NCI-H526 (cell line): ENCODE results near the gene MRTFA.
"Not testable (repeated sequence)": the region's sequence is repeated elsewhere in the genome, so short reads cannot be mapped to it uniquely, and the experiment has no call there.

Source experiments
- DNase-seq, 2 experiments: peaks; one replicate each; lab custom pipeline; 2025; lab: John Stamatoyannopoulos, UW

MRTFA gene

DNA sequence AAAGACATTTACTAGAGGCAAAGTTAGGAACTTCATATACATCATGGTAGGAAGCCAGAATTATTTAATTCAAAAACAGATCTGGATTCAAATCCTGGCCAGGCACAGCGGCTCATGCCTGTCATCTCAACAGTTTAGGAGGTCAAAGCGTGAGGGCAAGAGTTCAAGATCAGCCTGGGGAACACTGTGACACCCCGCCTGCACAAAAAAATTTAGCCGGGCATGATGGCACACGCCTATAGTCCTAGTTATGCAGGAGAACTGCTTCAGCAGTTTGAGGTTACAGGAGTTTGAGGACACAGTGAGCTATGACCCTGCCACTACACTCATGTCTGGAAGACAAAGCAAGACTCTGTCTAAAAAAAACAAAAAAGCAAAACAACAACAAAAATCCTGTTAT is 8.9 kb downstream of the MRTFA start:
- no peak for DNase-seq

DNA sequence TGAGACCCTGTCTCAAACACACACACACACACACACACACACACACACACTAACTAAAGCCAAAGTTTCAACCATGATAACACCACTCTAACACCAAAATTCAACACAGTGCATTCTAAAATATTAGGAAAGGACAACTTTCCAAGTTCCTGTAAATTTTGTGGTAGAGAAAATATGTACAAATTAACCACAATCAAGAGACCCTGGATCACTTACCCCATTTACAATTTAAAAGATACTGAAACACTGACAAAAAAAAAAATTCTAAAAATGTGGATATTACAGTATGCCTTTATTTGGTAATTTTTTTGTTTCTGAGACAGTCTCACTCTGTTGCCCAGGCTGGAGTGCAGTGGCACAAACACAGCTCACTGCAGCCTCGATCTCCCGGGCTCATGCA is 9.7 kb downstream of the MRTFA start:
- no peak for DNase-seq

DNA sequence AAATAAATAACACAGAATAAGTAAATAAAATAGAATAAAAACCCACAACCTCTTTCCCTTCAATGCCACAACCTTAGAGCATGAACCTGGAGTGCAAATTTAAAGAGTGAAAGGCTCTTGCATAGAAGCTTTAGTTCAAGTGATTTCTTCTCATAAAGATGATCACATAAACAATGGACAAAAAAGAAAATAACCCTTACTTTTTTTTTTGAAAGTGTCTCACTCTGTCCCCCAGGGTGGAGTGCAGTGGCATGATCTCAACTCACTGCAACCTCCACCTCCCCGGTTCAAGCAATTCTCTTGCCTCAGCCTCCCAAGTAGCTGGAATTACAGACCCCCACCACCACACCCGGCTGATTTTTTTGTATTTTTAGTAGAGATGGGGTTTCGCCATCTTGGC is 10.7 kb downstream of the MRTFA start:
- not testable (repeated sequence) for DNase-seq

DNA sequence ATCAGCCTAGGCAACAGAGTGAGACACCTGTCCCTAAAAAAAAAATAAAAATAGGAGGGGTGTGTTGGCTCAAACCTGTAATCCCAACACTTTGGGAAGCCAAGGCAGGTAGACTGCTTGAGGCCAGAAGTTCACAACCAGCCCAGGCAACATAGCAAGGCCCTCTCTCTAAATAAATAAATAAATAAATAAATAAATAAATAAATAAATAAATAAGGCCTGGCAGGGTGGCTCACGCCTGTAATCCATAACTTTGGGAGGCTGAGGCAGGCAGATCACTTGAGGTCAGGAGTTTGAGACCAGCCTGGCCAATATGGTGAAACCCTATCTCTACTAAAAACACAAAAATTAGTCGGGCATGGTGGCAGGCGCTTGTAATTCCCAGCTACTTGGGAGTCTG is 11.2 kb downstream of the MRTFA start:
- not testable (repeated sequence) for DNase-seq

DNA sequence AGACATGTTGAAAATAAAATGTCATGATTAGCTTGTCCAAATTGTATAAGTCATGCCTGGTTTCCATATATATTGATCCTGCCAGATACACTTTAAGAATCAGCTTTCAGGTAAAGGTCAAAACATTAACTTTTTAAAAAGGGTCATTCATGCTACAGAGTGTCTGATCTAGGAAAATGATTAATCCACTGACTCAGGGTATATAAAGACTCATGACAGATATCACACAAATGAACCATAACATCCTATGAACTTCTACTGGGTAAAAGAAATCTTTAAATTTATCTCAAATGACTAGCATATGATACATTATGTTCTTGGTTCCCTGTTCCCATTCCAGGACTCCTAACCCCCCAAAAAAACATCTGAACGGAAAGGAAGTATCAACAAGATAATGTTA is 11.7 kb downstream of the MRTFA start:
- DNase-seq: no peak

DNA sequence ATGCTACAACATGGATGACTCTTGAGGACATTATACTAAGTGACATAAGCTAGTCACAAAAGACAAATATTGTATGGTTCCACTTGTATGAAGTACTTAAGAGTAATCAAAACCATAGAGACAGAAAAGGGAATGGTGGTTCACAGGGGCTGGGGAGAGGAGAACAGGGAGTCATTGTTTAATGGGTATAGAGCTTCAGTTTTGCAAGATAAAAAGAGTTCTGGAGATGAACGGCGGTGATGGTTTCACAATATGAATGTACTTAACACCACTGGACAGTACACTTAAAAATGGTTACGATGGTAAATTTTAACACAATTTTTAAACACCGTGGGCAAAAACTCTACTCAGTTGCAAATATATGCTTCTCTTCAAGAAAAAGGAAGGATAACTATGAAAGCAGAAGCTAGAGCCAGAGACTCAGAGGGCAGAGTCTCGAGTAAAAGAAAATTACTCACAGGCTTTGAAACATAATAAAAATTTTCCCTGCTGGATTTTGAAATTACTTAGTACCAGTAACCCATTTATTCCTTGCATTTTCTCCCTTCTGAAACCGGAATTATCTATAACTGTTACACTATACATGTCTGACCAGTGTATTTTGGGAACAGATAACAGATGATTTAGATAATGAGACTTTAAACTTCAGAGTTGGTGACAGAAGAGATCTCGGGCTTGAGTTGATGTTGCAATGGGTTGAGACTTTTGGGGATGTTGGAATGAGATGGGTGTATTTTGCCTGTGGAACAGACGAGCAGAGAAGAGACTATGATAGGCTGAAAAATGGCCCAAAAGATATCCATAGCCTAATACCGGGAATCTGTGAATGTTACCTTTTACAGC is 15.0 kb downstream of the MRTFA start:
- DNase-seq: no peak

DNA sequence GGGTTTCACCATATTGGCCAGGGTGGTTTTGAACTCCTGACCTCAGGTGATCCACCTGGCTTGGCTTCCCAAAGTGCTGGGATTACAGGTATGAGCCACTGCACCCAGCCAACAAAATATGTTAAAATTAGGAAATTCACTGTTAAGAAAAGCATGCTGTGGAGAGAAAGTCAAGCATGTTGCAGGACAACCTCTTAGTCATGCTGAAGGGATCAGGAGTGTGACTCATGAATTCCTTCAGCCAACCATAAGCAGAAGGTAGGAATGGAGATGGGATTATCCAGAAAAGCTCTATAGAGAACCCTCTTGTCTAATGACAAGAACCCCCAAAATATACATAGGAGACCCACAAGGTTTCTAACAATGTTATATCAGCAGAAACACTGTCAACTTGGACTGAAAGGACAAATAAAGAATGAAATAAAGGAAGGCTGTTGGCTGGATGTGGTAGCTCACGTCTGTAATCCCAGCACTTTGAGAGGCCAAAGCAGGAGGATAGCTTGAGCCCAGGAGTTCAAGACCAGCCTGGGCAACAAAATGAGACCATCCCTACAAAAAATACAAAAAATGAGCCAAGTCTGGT is 16.0 kb downstream of the MRTFA start:
- no peak for DNase-seq

DNA sequence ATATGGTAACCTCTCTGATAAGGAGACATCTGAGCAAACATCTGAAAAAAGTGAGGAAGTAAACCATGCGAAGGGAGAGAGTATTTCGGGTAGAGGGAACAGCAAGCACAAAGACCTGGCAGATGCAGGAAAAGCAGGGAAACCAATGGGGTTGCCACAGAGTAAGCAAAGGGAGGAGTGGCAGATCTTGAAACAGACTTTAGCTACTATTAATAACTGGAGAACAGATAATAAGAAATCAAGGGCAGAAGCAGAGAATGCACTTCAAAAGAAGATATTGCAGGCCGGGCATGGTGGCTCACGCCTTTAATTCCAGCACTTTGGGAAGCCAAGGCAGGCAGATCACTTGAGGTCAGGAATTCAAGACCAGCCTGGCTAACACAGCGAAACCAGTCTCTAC is 18.1 kb downstream of the MRTFA start:
- DNase-seq: no peak

DNA sequence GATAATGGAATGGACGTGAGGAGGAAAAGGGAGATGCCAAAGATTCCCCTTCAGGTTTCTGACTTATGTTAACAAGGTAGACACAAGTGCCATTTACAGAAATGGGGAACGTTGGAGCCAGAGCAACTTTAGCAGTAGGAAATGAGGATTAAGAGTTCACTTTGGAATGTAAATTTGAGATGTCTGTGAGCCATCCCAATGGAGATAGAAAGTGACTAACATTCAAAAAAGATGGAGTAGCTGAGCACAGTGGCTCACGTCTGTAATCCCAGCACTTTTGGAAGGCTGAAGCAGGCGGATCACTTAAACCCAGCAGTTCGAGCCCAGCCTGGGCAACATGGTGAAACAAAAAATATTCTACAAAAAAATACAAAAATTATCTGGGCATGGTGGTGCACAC is 19.9 kb downstream of the MRTFA start:
- no peak for DNase-seq

DNA sequence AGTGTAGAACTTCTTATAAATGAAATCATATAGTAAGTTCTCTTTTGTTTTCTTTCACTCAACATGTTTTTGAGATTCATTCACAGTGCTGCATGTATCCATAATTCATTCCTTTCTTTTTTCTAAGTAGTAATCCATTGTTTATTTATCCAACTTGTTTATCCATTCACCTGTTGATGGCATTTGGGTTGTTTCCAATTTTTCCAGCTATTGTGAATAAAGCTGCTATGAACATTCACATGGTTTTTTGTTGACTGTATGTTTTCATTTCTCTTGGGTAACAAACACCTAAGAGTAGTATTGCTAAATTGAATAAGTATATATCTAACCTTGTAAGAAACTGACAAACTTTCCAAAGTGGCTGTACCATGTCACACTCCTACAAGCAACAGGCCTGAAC is 23.5 kb downstream of the MRTFA start:
- DNase-seq: no peak

DNA sequence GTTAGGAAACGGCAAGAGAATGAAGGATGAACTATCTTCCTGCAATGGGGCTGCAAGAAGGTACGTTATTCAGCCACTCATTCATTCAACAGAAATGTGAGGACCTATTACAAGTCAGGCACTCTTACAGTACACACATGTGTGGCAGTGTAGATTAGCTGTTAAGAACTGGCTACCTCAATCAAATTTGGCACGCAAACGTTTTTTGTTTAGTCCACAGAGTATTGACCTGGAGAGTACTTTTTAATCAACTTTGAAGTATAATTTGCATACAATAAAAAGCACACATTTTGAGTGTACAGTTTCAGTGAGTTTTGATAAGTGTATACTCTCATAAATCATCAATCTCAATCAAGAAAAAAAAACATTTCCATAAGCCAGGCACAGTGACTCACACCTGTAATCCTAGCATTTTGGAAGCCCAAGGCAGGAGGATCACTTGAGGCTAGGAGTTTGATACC is 24.2 kb downstream of the MRTFA start:
- no peak for DNase-seq

DNA sequence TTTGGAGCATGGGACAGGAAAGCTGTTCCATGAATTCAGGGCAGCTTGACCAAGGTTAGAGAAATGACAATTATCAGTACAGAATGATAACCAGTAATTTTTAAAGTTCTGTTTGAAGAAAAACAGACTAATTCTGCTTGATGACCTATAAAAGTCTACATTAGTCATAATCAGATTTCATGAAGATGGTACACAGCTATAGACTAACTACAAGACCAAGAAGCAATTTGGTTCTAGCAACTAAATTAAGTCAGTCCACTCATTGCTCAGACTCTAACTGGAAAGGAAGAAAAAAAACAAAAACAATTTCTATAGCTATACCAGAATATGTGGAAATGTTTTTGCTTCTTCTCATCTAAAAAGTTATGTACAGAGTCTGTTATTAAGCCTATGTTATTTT is 24.9 kb downstream of the MRTFA start:
- no peak for DNase-seq

DNA sequence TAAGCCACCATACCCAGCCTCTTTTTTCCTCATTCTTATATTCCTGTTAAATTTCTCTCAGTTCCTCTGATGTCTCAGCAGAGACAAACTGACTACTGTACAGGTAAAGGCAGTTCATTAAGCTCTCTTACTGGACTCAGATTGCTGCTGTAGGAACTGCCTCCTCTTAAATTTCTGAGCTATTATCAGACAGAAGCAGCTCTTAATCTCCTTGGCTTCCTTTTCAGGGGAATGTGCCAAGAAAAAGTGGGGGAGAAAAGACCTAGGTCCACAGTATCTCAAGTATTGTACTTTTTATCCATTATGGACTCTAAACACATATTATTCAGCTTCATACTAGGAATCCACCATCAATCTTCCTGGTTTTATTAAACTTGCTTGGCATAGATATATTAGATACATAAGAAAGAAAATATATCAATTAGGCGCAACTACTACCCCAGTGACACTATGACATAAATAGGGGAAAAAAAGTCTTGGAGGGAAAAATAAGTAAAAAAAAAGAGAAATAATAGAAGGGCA is 26.1 kb downstream of the MRTFA start:
- no peak for DNase-seq

DNA sequence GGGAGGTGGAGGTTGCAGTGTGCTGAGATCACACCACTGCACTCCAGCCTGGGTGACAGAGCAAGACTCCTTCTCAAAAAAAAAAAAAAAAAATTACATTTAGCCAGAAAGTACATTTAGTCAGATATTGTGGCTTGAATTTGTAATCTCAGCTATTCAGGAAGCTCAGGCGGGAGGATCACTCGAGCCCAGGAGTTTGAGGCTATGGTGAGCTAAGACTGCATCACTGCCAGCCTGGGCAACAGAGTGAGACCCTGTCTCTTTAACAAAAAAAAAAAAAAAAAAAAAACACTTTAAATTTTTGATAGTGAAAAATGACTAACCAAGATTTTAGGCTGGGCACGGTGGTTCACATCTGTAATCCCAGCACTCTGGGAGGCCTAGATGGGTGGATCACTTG is 27.3 kb downstream of the MRTFA start:
- no peak for DNase-seq

DNA sequence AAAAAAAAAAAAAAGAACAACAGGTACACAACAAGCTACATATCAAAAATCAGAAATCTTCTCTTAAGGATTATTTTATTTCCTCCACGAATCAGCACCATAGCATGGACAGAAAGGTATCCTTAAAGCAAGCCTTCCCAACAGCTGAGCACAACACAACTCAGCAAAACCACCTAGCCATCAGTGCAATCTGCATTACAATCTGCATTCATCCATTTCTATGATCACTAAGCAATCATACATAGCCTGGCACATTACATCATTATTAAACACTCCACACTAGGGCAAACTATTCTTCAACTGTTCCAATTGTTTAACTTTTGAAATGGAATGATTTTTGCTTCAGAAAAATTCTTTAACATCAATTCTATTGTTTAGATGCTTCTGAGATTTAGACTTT is 29.0 kb downstream of the MRTFA start:
- DNase-seq: no peak

DNA sequence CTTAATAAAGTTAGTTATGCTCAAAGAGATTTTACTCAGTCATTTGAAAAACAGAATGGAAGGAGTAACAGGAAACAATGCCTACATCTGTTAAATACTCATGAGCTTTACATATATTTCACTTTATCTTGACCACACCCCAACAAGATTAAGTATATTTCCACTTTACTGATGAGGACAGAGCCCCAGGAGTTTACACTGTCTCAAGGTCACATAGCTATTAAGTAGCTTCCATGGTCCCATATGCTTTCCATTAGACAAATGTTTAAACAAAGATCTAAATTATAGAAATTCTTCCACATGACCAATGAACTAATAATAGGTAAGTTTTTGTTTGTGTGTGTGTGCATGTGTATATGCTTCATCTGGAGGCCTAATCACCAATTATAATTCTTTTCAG is 30.2 kb downstream of the MRTFA start:
- no peak for DNase-seq

DNA sequence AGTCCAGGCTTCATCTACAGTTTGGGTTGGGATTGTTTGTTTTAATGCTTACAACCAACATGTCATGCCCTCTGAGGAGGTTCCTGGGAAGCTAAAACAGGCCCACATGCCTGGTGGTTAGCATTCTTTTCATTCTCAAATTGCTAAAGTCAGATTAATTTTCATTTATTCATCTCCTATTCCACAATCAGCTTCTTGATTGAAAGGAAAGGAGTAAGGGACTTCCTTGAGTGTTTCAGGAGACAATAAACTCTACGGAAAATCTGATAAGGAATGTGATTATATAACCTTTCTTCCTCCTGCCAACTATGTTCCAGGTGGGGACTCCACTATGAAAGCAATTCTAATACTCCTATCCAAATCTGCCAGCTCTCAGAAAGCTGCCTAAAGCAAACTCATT is 30.8 kb downstream of the MRTFA start:
- DNase-seq: no peak

DNA sequence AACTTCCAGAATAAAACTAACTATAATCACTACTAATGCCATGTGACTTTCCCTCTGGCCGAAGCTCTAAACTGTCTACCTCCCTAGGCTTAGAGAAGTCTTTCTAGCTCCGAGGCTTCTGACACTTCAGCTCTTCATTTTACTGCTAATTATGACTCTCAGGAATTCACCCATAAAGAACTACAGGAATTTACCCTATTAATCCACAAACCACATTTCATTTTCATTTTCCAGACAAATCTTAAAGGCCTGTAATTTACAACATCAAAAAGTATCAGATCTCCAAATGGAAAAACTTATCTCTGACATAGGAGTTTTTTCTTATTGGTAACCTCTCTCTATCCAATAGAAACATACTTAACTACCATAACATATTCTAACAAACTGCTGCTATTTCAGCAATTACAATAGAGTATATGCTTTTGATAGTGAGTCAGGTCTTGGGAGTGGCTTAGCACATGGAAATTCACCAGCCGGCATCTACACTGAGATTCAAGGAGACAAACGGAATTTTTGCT is 33.4 kb downstream of the MRTFA start:
- DNase-seq: no peak

DNA sequence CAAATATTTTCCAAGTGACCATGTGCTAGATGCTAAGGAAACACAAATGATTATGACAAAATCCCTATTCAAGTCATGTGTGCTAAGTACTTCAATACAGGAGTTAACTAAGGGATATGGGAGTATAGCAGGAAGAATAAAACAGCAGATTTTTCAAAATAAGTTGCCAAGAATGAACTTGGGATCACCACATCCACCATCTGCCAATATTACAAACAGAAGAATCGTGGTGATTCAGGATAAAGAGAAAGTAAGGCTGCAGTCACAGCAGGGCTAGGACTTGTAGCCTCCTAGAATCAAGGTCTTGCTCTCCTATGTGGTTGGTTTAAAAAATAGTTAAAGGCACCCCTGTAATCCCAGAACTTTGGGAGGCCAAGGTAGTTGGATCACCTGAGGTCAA is 34.3 kb downstream of the MRTFA start:
- no peak for DNase-seq

DNA sequence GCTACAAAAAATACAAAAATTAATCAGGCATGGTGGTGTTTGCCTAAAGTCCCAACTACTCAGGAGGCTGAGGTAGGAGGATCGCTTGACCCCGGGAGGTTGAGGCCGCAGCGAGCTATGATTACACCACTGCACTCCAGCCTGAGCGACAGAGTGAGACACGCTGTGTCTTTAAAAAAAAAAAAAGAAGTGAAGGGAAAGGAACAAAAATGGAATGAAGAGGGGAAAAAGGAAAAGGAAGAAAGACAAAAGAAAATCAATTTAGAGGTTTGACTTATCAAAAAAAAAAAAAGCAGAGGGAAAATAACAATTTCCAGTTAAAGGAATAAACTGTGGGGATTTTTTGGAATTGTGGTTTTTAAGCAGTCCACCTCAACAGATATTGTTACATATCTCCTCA is 36.8 kb downstream of the MRTFA start:
- no peak for DNase-seq

DNA sequence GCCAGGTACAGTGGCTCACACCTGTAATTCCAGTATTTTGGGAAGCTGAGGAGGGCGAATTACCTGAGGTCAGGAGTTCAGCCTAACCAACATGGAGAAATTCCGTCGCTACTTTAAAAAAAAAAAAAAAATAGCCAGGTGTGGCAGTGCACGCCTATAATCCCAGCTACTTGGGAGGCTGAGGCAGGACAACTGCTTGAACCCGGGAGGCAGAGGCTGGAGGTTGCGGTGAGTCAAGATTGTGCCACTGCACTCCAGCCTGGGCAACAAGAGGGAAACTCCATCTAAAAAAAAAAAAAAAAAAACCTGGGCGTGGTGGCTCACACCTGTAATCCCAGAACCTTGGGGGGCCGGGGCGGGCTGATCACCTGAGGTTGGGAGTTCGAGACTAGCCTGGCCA is 37.8 kb downstream of the MRTFA start:
- DNase-seq: not testable (repeated sequence)

DNA sequence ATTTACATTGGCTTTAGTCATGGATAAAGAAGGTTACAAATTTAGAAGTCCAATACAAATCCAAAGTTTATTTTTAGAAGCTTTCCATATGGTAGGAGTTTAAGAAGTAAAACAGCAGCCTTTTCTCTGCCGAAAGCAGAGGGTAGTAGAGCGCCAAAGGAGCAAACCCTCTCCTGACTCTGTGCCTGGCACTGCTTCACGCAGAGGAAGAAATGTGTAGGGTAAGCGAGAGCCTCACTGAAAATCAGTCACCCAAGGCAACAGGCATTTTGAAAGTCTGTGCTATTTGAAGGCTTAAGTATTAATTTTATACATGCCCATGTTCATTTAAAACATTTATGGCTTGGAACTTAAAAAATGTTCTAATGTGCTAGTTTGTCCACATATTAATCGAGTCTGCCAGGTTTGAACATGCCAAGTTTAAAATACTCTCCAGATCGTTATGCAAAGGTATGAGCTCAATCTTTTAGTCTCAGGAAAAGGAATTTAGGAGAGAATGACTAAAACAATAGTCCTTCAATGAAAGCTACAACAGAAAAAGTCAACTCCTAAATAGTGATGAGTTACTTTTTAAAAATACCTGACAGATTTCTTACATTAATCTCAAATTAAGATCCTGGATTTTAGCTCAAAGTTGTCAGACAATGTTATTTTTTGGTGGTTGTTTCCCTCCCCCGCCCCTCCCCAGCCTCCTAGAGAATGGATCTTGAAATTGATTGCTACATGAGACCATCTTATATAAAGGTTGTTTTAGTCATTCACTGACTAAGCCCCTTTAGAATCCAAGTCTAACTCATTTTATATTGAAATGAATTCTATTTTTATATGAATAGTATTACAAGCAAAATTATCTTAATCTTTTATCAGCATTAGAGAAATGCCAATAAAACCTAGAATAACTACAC is 38.7 kb downstream of the MRTFA start:
- peak in 1 of 2 experiments; percentile 11 for DNase-seq
